GM10248 (cell line): Measurements from ENCODE around the gene GMDS.
A peak's percentile ranks its signal among the peaks of the same experiment; 100 is the strongest.

Source experiments
- CTCF ChIA-PET: fragments of 300-600 bp; sonication (Branson Sonifier 250); formaldehyde crosslinking; extraction: SDS; loops from one replicate; lab custom pipeline; 2021; ENCODE audit warnings: antibody characterized with exemption; lab: Yijun Ruan, JAX
- POLR2A ChIA-PET: fragments of 350-650 bp; sonication (Branson Sonifier 250); formaldehyde crosslinking; extraction: SDS; loops from one replicate; lab custom pipeline; 2020; ENCODE audit warnings: antibody characterized with exemption; lab: Yijun Ruan, JAX
- DNase-seq: peaks from one replicate; pipeline ENCODE4 v3.0.0; 2012; ENCODE audit errors: extremely low spot score
- CTCF ChIP-seq: IDR thresholded peaks from 2 replicates; pipeline ENCODE4 v1.5.1; 2012; ENCODE audit warnings: mild to moderate bottlenecking, low read depth; ENCODE audit errors: extremely low read depth, missing control alignments, control extremely low read depth

GMDS gene

GRCh38 chr6:1797801-1798200 lies 447.6 kb downstream of the GMDS start:
- no peak for DNase-seq
- POLR2A ChIA-PET = interaction anchor here (0.6 kb wide), 1 partner anchor 35 kb away, joined by 5 read pairs; no protein-coding TSS in a partner anchor
- CTCF ChIA-PET = interaction anchor here (1.1 to 2.3 kb wide), 3 partner anchors 11 to 41 kb away, joined by 3 to 8 read pairs (median 4); no protein-coding TSS in a partner anchor
- TF ChIP-seq CTCF = no peak

GRCh38 chr6:1796706-1797529 lies 448.5 kb downstream of the GMDS start:
- ChIA-PET POLR2A (no interaction called here), CTCF (interaction anchor here (1.0 to 2.3 kb wide), 5 partner anchors 10 to 40 kb away, joined by 3 to 8 read pairs (median 4); no protein-coding TSS in a partner anchor)
- TF ChIP-seq CTCF = no peak
- DNase-seq = peak; percentile 50

- ChIA-PET CTCF (interaction anchor here (1.0 to 2.3 kb wide), 3 partner anchors 9 to 26 kb away, joined by 3 to 8 read pairs (median 5); no protein-coding TSS in a partner anchor), POLR2A (no interaction called here)
- no peak for DNase-seq
- no peak for TF ChIP-seq CTCF
These were observed 449.5 kb downstream of the GMDS start for GRCh38 chr6:1795910-1796309.

GRCh38 chr6:1792989-1793388 lies 452.4 kb downstream of the GMDS start:
- no peak for DNase-seq
- CTCF ChIA-PET = interaction anchor here (1.4 to 2.2 kb wide), 3 partner anchors 10 to 63 kb away, joined by 3 to 5 read pairs (median 3); no protein-coding TSS in a partner anchor
- TF ChIP-seq CTCF = peak; percentile 19
- POLR2A ChIA-PET = no interaction called here

GRCh38 chr6:1790684-1791083 lies 454.7 kb downstream of the GMDS start:
- POLR2A ChIA-PET = no interaction called here
- no peak for DNase-seq
- CTCF ChIA-PET = interaction anchor here (1.1 kb wide), 2 partner anchors 12 to 184 kb away, joined by 3 to 4 read pairs; no protein-coding TSS in a partner anchor
- no peak for TF ChIP-seq CTCF

GRCh38 chr6:1789092-1789491 lies 456.3 kb downstream of the GMDS start:
- DNase-seq = no peak
- TF ChIP-seq CTCF = no peak
- POLR2A ChIA-PET = no interaction called here
- CTCF ChIA-PET = interaction anchor here (1.2 kb wide), 1 partner anchor 31 kb away, joined by 3 read pairs; no protein-coding TSS in a partner anchor
